GM12875 (cell line): ENCODE data around the gene TSEN2.

Source experiments
- H3K4me3 ChIP-seq: one replicate; pipeline ENCODE4 v1.5.1; 2011; ENCODE audit warnings: low read depth, low read length, control low read depth
- TF ChIP-seq, protein P1 (sequence below): IDR thresholded peaks from 2 replicates; pipeline ENCODE4 v1.5.1; 2011; ENCODE audit warnings: low read depth, mild to moderate bottlenecking, control low read depth, inconsistent platforms, low read length, moderate library complexity, borderline replicate concordance; ENCODE audit not compliant: insufficient read depth

The TSEN2 gene

DNA sequence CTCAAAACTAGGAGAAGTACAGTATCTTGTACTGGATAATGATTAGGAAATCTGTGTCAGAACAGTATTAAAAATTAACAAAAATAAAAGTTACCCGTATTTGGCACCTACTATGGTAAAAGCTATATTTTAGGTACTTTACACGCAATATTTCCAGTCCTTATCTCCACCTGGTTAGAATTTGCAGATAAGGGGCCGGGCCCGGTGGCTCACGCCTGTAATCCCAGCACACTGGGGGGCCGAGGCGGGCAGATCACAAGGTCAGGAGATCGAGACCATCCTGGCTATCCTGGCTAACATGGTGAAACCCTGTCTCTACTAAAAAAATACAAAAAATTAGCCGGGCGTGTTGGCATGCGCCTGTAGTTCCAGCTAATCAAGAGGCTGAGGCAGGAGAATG, 32.6 kb downstream of the TSEN2 start:
- TF ChIP-seq, protein P1, sequence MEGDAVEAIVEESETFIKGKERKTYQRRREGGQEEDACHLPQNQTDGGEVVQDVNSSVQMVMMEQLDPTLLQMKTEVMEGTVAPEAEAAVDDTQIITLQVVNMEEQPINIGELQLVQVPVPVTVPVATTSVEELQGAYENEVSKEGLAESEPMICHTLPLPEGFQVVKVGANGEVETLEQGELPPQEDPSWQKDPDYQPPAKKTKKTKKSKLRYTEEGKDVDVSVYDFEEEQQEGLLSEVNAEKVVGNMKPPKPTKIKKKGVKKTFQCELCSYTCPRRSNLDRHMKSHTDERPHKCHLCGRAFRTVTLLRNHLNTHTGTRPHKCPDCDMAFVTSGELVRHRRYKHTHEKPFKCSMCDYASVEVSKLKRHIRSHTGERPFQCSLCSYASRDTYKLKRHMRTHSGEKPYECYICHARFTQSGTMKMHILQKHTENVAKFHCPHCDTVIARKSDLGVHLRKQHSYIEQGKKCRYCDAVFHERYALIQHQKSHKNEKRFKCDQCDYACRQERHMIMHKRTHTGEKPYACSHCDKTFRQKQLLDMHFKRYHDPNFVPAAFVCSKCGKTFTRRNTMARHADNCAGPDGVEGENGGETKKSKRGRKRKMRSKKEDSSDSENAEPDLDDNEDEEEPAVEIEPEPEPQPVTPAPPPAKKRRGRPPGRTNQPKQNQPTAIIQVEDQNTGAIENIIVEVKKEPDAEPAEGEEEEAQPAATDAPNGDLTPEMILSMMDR: no peak
- no peak overlapping the region for H3K4me3 ChIP-seq

DNA sequence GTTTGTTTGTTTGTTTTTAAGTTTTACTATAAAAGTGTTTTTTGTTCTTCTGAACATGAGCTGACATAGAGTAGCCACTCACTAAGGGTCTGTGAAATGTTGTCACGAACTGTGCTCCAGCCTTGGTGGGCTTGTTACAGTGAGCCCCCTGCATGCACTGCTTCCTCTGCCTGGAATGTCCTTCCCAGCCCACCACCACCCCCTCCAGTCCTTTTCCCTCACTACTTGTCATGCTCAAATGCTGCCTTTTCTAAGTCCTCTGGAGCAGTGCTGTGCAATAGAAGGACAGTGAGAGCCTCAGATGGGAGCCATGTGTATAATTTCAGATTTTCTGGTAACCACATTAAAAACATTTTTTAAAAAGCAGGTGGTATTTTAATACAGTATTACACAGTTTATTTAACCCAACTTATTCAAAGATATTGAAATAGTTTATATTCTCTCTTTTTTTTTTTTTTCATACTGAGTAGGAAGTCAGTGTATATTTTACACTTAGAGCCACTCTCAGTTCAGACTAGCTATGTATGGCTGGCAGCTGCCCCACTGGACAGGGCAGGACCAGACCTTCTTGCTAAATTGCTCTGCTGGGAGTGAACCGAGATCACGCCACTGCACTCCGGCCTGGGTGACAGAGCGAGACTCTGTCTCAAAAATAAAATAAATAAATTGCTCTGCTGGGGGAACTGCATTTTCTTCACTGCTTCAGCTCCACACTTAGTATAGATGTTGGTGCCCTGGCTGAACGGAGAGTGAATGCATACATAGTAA, 34.2 kb downstream of the TSEN2 start:
- TF ChIP-seq, protein P1: no peak
- no peak overlapping the region for H3K4me3 ChIP-seq

DNA sequence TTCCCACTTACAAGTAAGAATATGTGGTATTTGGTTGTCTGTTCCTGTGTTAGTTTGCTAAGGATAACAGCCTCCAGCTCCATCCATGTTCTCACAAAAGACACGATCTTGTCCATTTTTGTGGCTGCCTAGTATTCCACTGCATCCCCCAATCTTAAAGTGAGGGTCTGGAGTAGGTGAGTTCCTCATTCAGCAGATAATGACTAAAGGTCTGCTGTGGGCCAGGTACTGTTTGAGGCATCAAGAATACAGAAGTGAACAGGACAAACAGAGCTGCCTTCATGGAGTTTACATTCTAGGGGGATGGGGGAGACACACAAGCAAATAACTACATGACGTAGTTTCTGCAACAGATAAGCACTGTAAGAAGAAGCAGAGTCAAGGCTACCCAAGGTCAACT, 36.7 kb downstream of the TSEN2 start:
- TF ChIP-seq, protein P1: no peak

DNA sequence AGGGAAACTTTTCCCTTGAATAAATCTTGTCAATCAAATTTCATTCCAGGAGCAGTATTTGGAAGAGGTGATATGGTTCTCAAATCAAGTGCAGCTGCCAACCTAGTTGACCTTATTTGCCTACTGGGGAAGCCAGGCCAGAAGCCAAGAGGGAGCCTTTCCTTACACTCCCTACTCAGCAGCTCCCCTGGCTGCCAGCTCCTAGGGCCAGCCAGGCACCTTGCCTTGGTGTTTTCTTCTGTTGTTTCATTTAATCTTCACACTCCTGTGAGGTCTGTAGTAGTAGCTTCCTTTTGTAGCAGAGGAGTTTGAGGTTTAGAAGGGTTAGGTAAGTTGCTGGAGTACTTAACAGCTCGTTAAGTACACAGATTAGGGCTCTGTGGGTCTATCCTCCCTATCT, 38.4 kb downstream of the TSEN2 start:
- TF ChIP-seq, protein P1: no peak
- H3K4me3 ChIP-seq: no peak overlapping the region

More for the DNA sequence above, 36.7 kb downstream of the TSEN2 start:
- no peak overlapping the region for H3K4me3 ChIP-seq

DNA sequence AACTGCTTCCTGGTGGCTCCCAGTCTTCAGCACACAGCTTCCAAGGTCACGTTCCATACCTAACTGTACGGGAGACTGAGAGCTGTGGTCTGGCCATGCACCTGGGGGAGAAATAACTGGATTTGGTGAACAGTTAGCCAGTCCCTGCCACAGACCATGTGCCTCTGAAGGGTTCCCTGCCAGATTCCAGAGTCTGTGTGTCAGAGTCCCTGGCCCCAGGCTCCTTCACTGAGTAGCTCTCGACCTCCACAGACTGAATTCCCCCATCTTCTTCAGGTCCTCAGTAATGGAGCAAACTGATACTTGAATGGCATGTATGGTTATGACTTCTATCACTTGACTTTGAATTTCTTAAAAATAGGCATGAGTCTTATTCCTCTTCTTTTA, 43.5 kb downstream of the TSEN2 start:
- TF ChIP-seq, protein P1: no peak
- no peak overlapping the region for H3K4me3 ChIP-seq

DNA sequence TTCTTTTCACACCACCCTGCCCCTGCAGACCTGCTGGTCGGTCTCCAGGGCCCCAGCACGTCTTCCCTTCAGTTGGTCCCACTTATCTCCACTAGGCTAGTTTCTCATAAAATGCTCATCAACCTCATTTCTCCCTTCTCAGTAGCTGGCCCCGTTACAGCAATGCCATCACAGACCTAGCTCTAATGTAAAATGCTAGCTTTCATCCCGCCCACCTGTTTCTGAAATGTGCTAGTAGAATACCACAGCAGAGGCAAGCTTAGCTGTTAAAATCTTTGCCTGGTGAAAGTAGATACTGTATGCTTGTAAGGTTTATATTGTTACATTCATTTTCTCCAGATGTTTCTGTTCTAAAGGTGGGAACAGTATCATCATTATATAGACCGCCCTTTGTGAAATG, 47.9 kb downstream of the TSEN2 start:
- TF ChIP-seq, protein P1: no peak
- no peak overlapping the region for H3K4me3 ChIP-seq

DNA sequence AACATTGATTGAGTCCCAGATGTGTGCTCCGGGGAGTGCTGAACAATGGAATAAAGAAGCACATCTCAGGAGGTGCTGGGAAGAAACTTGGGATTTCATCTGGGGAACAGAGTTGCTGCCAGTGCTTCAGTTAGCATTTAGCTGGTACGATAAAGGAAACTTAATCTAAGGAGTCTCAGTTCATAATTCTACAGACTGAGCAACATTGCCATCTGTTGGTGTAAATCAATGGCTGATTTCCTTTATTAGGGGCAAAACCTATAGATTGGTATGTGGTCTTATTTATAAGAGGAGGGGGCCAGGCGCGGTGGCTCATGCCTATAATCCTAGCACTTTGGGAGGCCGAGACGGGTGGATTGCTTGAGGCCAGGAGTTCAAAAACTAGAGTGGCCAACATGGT, 52.1 kb downstream of the TSEN2 start:
- no peak overlapping the region for H3K4me3 ChIP-seq
- TF ChIP-seq, protein P1: no peak
